ENCODE results near the gene PCSK4. TPM values are rescaled to one million over a fixed set of nuclear protein-coding genes. Genes with fewer than 3 reads are reported as not detected.

Gene PCSK4
- total RNA-seq, 1 experiment from 2014 or later: 6.4 TPM

DNA sequence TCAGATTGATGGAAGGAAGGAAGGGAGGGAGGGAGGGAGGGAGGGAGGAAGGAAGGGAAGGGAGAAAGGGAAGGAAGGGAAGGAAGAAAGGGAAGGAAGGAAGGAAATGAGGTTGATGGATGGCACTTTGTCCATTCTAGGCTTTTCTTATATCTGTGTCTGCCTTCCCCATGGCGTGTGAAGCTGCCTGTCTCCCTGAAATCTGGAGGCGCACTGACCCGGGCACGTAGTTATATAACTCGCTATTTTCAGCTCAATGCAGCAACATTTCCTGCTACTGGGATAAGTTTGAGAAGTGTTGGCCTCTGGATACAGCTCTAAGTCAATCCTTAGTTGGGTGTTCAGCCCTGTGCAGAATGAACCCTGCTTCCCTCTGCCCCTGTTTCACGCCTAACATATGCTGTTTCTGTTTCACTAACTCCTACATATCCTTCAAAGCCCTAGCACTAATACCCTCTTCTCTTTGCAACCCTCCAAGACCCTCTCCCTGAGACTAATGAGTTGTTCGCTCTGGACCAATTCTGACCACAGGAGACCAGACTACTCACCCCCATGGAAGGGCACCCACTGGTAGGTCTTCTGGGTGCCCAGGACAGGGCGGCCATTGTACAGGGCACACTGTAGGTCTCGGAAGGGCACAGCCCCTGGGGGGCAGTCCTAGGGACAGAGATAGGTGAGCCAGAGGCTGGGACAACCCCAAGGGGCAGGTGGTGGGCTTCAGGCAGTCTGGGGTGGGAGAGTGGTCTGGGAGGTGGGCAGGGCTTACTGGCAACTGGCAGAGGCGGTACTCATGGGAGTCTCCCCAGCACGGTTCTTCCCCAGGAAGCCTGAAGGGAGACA lies 19.7 kb upstream of the PCSK4 start:
- POLR2A ChIA-PET: no interaction called here

DNA sequence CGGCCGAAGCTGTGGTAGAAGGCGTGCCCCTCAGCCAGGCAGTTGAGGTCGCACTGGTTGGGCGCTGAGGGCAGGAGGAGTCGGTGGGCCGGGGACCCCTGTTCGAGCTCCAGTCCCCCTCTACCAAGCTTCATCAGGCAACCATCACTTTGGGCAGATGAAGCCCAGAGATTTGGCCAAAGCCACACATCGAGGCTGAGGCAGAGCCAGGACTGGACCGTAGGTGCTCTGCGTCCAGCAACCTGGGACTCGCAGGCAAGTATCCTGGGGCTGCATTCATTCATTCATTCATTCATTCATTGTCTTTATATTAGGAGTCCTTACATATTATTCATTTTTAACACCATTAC lies 18.3 kb upstream of the PCSK4 start:
- intact Hi-C loops (cut with micrococcal nuclease; ENCODE audit: unreplicated experiment): loop anchor here (2.0 kb wide), 1 partner anchor 38 kb away; no protein-coding TSS in a partner anchor
- no peak for DNase-seq
- Histone ChIP-seq H3K27me3 (replicated peaks; ENCODE audit: control insufficient read depth, insufficient read depth, low read length) (no peaks in the 10 kb centered on the region), H3K9me3 (no peaks in the 10 kb centered on the region), H3K36me3 (ENCODE audit: control insufficient read depth, insufficient read depth, low read length) (peaks cover 1% of the 10 kb centered on the region; the same call in 1 of the 2 replicates), H3K4me3 (ENCODE audit: low read depth, low read length) (peak overlapping the region; percentile 24), H3K4me1 (peaks cover 34% of the 10 kb centered on the region)
- peaks cover 12% of the 10 kb centered on the region for H3K4me1 Mint-ChIP-seq (ENCODE audit: low read depth, unreplicated experiment)
- POLR2A ChIA-PET: no interaction called here
- no peaks in the 10 kb centered on the region for H3K9me3 Mint-ChIP-seq (ENCODE audit: unreplicated experiment)
- no peak overlapping the region for H3K27ac Mint-ChIP-seq (ENCODE audit: unreplicated experiment)
- H3K27me3 Mint-ChIP-seq (ENCODE audit: insufficient read depth, unreplicated experiment): no peaks in the 10 kb centered on the region
- TF ChIP-seq, protein P1, sequence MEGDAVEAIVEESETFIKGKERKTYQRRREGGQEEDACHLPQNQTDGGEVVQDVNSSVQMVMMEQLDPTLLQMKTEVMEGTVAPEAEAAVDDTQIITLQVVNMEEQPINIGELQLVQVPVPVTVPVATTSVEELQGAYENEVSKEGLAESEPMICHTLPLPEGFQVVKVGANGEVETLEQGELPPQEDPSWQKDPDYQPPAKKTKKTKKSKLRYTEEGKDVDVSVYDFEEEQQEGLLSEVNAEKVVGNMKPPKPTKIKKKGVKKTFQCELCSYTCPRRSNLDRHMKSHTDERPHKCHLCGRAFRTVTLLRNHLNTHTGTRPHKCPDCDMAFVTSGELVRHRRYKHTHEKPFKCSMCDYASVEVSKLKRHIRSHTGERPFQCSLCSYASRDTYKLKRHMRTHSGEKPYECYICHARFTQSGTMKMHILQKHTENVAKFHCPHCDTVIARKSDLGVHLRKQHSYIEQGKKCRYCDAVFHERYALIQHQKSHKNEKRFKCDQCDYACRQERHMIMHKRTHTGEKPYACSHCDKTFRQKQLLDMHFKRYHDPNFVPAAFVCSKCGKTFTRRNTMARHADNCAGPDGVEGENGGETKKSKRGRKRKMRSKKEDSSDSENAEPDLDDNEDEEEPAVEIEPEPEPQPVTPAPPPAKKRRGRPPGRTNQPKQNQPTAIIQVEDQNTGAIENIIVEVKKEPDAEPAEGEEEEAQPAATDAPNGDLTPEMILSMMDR (IDR thresholded peaks at IDR 0.05; ENCODE audit: insufficient read depth in 1 of 2, low read depth in 1 of 2, low read length in 1 of 2, severe bottlenecking in 1 of 2, unreplicated experiment in 1 of 2): no peak
- CTCF ChIA-PET: no interaction called here
- peaks cover 37% of the 10 kb centered on the region for H3K36me3 Mint-ChIP-seq (ENCODE audit: insufficient read depth, unreplicated experiment)
- H3K4me3 Mint-ChIP-seq (ENCODE audit: unreplicated experiment): peak overlapping the region; percentile 94
- no TSS peak for BruUV-seq (replicated peaks)

More for the DNA sequence above, 19.7 kb upstream of the PCSK4 start:
- peaks cover 12% of the 10 kb centered on the region for H3K4me1 Mint-ChIP-seq (ENCODE audit: low read depth, unreplicated experiment)
- H3K27ac Mint-ChIP-seq (ENCODE audit: unreplicated experiment): peak overlapping the region; percentile 40
- H3K9me3 Mint-ChIP-seq (ENCODE audit: unreplicated experiment): no peaks in the 10 kb centered on the region
- no TSS peak for BruUV-seq (replicated peaks)
- H3K4me1 ChIP-seq: peaks cover 34% of the 10 kb centered on the region
- H3K36me3 Mint-ChIP-seq (ENCODE audit: insufficient read depth, unreplicated experiment): peaks cover 36% of the 10 kb centered on the region
- no peaks in the 10 kb centered on the region for H3K9me3 ChIP-seq
- no peak overlapping the region for H3K4me3 ChIP-seq (ENCODE audit: low read depth, low read length)
- TF ChIP-seq, protein P1 (IDR thresholded peaks at IDR 0.05; ENCODE audit: insufficient read depth in 1 of 2, low read depth in 1 of 2, low read length in 1 of 2, severe bottlenecking in 1 of 2, unreplicated experiment in 1 of 2): no peak
- intact Hi-C loops (cut with micrococcal nuclease; ENCODE audit: unreplicated experiment): loop anchor here (2.0 kb wide), 1 partner anchor 39 kb away; no protein-coding TSS in a partner anchor
- peaks cover 1% of the 10 kb centered on the region; the same call in 1 of the 2 replicates for H3K36me3 ChIP-seq (ENCODE audit: control insufficient read depth, insufficient read depth, low read length)
- no peaks in the 10 kb centered on the region for H3K27me3 ChIP-seq (replicated peaks; ENCODE audit: control insufficient read depth, insufficient read depth, low read length)
- CTCF ChIA-PET: no interaction called here
- H3K27me3 Mint-ChIP-seq (ENCODE audit: insufficient read depth, unreplicated experiment): no peaks in the 10 kb centered on the region
- peak in 1 of 2 experiments; percentile 30 for DNase-seq
- H3K4me3 Mint-ChIP-seq (ENCODE audit: unreplicated experiment): peak overlapping the region; percentile 32

DNA sequence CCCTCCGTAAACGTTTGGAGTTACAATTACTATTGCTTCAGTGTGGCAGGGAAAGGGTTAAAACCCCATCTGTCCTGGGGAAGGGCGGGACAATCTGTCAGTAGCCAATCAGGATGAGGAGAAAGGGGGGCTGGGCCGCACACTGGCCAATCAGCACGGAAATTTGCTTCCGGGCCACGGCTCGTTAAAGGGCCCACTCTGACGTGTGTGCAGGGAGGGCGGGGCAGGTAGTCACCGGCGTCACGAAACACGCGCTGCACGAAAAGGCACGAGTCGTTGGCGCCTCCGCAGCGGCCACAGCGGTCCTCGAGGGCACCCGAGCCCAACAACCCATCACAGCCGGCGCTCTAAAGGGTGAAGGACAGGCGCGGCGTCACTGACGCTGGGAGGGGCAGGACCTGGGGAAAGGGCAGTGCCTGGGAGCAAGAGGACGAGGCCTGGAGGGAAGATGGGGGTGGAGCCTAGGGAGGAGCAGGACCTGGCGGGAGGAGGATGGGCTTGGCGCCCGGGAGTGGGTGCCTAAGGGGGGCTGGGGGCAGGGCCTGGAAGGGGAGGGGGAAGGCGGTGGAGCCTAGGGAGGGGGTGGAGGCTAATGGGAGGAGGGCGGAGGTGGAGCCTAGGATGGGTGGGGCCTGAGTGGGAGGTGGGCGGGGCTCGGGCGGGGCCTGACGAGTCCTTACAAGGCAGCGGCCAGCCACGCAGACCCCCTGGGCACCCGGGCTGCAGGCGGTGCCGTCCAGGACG lies 17.8 kb upstream of the PCSK4 start:
- Histone ChIP-seq H3K36me3 (ENCODE audit: control insufficient read depth, insufficient read depth, low read length) (peaks cover 1% of the 10 kb centered on the region; the same call in 1 of the 2 replicates), H3K27me3 (replicated peaks; ENCODE audit: control insufficient read depth, insufficient read depth, low read length) (no peaks in the 10 kb centered on the region), H3K4me3 (ENCODE audit: low read depth, low read length) (peak overlapping the region; percentile 39), H3K9me3 (no peaks in the 10 kb centered on the region), H3K4me1 (peaks cover 34% of the 10 kb centered on the region)
- DNase-seq: peak; percentile 93 to 95
- no TSS peak for BruUV-seq (replicated peaks)
- Mint-ChIP-seq H3K27me3 (ENCODE audit: insufficient read depth, unreplicated experiment) (no peaks in the 10 kb centered on the region), H3K36me3 (ENCODE audit: insufficient read depth, unreplicated experiment) (peaks cover 37% of the 10 kb centered on the region), H3K4me1 (ENCODE audit: low read depth, unreplicated experiment) (peaks cover 12% of the 10 kb centered on the region), H3K27ac (ENCODE audit: unreplicated experiment) (peak overlapping the region; percentile 96), H3K9me3 (ENCODE audit: unreplicated experiment) (no peaks in the 10 kb centered on the region), H3K4me3 (ENCODE audit: unreplicated experiment) (peak overlapping the region; percentile 94)
- CTCF ChIA-PET: no interaction called here
- TF ChIP-seq, protein P1 (IDR thresholded peaks at IDR 0.05; ENCODE audit: insufficient read depth in 1 of 2, low read depth in 1 of 2, low read length in 1 of 2, severe bottlenecking in 1 of 2, unreplicated experiment in 1 of 2): no peak
- POLR2A ChIA-PET: no interaction called here
- intact Hi-C loops (cut with micrococcal nuclease; ENCODE audit: unreplicated experiment): loop anchor here (2.0 kb wide), 1 partner anchor 37 kb away; no protein-coding TSS in a partner anchor
